ENCODE data around the gene ZNF496.
"Not testable (repeated sequence)": the region's sequence is repeated elsewhere in the genome, so short reads cannot be mapped to it uniquely, and the experiment has no call there.

Gene ZNF496

DNA sequence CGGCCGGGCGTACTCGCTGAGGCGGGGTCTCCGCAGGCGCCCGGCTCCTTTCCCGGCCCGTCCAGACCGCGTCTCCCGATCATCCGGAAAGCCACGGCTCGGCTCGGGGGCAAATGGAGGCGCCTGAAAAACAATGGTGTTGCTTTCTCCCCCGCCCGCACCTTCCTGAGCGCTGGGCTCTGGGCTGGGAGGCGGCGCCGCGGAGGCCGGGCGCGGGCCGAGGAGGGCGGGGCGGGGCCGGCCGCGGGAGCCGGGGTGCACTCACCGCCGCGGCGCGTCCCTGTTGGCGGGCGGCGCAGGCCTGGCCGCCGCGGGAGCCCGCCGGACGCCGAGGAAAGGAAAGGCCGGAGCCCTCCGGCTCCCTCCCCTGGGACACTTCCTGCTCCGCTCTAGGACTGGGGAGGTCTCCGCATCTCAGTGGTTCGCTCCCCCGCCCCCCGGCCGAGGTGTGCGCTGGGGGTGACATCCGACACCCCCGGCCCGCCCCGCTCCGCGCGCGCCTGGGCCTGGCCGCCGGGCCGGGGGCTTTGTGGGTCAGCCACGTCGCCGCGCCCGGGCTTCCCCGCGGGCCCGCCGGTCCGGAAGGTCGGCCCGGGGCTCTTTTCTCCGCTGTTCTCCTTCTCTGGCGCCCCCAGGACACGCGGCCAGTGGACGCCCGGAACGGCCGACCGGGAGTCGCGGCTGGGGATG lies at the start of gene ZNF496:
ZNF496 (minus strand) TSS at position 343 of the 690 bp plus-strand sequence. CDS start 2,289 bp downstream, outside the sequence.
- DNase-seq (ENCODE audit: low spot score), result peak; percentile 74

DNA sequence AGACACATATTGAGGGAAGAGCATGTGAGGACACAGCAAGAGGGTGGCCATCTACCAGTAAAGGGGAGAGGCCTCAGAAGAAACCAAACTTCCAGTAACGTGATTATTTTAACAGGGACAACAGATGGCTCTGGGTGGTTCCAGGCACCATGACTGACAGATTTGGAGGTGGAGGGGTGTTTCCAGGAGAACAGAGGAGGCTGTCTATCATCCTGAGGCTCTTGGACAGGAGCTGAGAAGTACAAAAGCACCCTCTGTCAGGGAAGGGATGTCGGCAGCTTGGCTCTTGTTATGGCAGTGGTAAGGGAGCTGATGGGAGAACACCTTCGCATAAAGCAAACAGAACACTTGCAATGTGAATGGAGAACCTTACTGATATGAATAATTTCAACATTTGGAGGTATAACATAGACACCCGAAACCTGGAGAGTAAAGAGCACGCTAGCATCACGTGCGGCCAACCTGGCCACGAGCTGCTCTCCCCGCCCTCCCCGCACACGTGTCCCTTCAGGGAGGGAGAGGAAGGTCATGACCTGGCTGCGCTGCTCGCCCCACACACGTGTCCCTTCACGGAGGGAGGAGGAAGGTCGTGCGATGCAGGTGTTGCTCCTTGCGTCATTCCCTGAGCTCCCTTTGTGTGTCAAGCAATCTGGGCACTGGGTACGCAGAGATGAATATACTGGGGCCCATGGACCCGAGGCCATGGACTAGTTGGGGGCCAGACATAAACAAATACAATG lies 46.8 kb upstream of the ZNF496 start:
- no peak for DNase-seq (ENCODE audit: low spot score)

DNA sequence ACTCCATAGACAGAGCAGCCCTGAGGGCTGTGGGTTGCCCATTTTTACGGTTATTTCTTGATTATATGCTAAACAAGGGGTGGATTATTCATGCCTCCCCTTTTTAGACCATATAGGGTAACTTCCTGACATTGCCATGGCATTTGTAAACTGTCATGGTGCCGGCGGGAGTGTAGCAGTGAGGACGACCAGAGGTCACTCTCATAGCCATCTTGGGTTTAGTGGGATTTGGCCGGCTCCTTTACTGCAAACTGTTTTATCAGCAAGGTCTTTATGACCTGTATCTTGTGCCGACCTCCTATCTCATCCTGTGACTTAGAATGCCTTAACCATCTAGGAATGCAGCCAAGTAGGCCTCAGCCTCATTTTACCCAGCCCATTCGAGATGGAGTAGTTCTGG lies 46.0 kb upstream of the ZNF496 start:
- DNase-seq (ENCODE audit: low spot score), result not testable (repeated sequence)

DNA sequence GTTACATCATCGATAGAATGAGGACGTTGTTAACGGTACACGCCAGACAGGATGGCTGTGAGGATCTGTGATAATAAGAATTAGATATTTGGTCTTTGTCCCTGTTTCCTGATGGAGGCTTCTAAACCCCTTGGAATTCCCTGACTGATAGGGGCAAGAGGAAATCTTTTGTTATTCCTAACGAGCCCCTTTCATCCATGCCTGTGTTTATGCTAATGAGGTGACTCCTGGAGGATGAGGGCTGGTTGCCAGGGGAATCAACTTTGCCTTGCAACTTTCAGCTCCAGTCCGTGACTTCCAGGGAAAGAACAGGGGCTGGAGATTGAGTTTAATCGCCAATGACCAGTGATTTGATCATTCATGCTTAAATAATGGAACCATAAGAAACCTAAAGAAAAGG lies 45.0 kb upstream of the ZNF496 start:
- no peak for DNase-seq (ENCODE audit: low spot score)

DNA sequence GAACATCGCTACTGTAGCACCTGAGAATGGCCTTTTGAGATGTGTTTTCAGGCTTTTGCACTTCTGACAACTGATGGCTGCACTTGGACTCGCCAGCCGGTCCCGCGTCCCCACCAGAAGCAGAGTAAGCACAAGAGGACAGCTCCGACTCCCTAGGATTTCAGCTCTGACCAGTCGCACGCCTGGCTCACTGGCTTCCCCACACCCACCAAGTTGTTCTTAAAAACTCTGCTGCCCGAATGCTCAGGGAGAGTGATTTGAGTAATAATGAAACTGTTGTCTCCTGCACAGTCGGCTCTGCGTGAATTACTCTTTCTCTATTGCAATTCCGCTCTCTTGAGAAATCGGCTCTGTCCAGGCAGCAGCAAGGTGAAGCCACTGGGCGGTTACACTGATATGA lies 44.1 kb upstream of the ZNF496 start:
- no peak for DNase-seq (ENCODE audit: low spot score)

DNA sequence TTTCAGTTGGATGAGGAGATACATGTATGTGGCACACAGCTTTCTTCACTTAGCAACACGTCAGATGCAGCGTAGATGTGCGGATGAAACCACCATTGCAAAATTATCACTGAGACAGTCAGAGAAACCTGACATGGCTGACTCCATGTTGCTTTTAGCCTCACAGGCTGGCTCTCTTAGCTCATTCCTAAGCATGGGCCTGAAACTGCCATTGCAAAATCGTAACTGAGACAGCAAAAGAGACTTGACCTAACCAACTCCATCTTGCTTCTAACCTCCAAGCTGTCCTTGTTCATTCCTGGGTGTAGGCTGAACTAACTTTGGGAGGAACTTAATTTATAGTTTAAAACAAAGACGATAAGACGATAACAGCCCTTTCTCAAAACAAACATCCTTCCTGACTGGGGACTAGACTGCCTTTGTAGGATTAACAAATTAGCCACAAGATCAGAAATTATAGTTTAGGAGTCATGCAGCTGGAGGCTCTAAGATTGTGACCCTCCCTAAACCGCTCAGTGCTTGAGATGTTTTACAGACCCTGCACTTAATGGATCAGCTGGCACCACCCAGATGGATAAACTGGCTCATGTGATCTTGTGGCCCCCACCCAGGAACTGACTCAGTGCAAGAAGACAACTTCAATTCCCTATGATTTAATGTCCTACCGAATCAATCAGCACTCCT lies 43.1 kb upstream of the ZNF496 start:
- not testable (repeated sequence) for DNase-seq (ENCODE audit: low spot score)

DNA sequence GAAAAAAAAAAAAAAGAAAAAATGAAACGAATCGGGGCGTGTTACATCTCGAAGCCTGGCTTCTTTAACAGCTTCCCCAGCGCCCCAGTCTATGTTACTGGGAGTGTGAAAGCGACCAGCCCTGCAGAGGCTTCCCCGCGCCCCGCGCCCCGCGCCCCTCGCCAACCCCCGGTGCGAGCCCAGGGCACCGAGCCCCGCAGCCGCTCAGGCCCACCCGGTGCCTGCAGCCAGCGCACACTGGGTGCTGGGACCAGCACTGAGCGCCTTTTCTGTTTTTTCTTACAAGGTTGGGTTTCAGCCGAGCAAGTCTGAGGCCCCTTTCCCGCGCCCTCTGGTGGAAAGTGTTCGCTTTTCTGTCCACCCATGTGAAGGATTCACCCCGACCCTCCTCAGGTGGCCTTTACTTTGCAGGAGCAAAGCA lies 42.1 kb upstream of the ZNF496 start:
- peak; percentile 41 for DNase-seq (ENCODE audit: low spot score)

DNA sequence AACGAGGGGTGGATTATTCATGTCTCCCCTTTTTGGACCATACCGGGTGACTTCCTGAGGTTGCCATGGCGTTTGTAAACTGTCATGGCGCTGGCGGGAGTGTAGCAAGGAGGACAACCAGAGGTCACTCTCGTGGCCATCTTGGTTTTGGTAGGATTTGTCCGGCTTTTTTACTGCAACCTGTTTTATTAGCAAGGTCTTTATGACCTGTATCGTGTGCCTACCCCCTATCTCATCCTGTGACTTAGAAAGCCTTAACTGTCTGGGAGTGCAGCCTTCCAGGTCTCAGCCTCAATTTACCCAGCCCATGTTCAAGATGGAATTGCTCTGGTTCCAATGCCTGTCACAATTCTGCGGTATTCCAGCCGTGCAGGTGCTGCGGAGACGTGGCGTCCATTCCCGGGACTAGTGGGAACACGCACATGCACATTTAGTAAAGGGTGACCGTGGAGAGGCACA lies 40.2 kb upstream of the ZNF496 start:
- no peak for DNase-seq (ENCODE audit: low spot score)

DNA sequence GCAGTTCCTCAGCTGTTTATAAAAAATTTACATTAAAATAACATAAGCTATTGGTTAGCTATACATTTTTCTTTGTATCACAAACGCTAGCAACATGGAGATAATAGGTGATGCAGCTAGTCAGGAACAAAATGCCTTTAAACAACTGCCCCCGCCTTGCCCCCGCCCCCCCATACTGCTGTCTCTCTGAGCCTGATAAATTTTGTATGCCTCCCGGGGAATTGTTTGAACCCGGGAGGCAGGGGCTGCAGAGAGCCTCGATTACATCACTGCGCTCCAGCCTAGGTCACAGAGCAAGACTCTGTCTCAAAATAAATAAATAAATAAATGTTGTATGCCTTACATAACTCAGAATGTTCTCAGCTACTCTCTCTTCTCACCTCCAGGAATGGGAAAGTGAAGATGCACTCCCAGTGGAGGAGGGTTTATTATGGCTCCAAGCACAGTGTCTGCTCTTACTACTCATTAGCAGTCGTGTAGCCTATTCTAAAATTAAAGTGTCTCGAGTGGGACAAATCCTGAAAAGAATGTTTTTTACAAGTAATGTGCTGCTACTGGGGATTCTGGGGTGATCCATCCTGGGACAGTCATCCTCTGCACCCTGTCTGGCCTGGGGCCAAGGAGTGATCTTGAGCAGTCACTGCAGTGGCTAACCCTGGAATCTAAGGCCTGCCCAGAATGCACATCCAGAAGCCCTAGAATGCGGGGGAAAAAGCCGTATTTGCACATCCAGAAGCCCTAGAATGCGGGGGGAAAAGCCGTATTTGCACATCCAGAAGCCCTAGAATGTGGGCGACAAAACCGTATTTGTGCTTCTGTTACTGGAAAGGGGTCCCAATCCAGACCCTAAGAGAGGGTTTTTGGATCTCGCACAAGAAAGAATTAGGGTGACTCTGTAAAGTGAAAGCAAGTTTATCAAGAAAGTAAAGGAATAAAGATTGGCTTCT lies 39.4 kb upstream of the ZNF496 start:
- DNase-seq (ENCODE audit: low spot score), result no peak

DNA sequence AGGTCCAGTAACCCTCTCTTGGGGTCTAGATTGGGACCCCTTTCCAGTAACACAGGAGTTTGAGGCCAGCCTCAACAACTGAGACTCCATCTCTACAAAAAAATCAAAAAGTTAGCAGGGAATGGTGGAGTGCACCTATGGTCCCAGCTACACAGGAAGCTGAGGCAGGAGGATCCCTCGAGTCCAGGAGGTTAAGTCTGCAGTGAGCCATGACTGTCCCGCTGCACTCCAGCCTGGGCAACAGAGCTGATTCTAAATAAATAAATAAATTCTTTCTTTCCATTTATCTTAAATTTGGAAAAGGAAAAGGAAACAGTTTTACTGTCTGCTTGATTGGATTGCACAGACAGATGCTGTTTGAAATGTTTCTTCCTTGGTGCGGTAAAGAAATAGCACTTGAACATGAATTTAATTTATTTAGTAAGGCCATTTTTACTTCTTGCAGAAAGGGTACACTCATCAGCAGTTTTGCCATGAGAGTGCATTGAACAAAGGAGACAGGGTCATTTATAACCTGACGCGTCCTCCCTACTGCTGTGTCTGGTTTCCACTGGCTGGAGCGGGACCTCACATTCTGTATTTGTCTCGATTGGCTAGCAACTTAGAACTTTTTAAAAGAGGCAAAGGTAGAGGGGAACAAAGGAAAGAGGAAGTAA lies 37.0 kb upstream of the ZNF496 start:
- DNase-seq (ENCODE audit: low spot score), result no peak

DNA sequence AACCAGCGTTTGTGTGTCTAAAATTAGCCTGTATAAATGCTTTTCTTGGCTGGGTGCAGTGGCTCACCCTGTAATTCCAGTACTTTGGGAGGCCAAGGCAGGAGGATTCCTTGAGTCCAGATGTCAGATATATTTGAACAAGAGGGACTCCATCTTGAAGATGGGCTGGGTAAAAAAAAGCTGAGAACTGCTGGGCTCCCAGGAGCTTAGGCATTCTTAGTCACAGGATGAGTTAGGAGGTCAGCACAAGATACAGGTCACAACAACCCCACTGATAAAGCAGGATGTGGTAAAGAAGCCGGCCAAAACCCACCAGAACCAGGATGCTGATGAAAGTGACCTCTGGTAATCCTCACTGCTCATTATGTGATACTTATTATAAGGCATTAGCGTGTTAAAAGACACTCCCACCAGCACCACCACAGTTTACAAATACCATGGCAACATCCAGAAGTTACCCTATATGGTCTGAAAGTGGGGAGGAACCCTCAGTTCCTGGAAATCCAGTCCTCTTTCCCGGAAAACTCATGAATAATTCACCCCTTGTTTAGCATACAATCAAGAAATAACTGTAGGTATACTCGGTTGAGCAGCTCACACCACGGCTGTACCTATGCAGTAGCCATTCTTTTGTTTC lies 36.2 kb upstream of the ZNF496 start:
- no peak for DNase-seq (ENCODE audit: low spot score)

DNA sequence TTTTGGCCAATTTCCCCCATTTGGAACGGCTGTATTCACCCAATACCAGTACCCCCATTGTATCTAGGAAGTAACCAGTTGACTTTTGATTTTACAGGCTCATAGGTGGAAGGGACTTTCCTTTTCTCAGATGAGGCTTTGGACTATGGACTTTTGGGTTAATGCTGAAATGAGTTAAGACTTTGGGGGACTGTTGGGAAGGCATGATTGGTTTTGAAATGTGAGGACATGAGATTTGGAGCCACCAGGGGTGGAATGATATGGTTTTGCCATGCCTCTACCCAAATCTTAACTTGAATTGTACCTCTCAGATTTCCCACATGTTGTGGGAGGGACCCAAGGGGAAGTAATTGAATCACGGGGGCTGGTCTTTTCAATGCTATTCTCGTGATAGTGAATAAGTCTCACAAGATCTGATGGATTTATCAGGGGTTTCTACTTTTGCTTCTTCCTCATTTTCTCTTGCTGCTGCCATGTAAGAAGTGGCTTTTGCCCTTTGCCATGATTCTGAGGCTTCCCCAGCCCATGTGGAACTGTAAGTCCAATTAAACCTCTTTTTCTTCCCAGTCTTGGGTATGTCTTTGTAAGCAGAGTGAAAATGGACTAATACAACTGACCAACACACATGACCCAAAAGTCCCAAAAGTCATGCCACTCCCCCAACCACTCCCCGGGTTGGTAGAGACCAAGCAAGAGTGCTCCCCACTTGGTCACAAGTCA lies 35.4 kb upstream of the ZNF496 start:
- no peak for DNase-seq (ENCODE audit: low spot score)

DNA sequence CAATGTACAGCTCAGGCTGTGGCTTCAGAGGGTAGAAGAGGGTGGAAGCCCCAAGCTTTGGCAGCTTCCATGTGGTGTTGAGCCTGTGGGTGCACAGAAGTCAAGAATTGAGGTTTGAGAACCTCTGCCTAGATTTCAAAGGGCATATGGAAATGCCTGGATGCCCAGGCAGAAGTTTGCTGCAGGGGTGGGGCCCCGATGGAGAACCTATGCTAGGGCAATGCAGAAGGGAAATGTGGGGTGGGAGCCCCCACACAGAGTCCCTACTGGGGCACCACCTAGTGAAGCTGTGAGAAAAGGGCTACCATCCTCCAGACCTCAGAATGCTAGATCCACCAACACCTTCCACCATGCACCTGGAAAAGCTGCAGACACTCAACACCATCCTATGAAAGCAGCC lies 34.7 kb upstream of the ZNF496 start:
- not testable (repeated sequence) for DNase-seq (ENCODE audit: low spot score)

DNA sequence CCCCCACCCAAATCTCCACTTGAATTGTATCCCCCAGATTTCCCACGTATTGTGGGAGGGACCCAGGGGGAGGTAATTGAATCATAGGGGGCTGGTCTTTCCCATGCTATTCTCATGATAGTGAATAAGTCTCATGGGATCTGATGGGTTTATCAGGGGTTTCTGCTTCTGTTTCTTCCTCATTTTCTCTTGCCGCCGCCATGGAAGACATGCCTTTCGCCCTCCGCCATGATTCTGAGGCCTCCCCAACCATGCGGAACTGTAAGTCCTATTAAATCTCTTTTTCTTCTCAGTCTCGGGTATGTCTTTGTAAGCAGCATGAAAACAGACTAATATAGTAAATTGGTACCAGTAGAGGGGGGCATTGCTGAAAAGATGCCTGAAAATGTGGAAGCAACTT lies 33.4 kb upstream of the ZNF496 start:
- DNase-seq (ENCODE audit: low spot score), result no peak

DNA sequence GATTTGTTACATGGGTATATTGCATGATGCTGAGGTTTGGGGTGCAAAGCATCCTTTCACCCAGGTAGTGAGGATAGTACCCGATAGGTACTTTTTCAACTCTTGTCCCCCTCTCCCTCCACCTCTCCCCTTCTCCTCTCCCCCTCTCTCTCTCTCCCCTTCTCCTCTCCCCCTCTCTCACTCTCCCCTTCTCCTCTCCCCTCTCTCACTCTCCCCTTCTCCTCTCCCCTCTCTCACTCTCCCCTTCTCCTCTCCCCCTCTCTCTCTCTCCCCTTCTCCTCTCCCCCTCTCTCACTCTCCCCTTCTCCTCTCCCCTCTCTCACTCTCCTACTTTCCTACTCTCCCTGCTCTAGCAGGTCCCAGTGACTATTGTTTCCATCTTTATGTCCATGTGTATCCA lies 31.3 kb upstream of the ZNF496 start:
- DNase-seq (ENCODE audit: low spot score), result not testable (repeated sequence)

DNA sequence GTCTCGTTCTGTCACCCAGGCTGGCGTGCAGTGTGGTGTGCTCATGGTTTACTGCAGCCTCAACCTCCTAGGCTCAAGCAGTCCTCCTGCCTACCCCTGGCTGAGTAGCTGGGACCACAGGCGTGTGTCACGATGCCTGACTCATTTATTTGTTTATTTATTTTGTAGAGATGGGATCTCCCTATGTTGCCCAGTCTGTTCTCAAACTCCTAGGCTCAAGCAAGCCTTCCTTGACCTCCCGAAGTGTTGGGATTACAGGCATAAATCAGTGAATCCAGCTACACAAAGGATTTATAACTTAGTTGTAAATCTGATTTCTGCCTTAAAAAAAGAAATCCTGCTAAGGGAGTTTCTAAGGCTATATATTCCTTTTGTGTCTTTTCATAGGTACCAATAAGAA lies 30.5 kb upstream of the ZNF496 start:
- no peak for DNase-seq (ENCODE audit: low spot score)

DNA sequence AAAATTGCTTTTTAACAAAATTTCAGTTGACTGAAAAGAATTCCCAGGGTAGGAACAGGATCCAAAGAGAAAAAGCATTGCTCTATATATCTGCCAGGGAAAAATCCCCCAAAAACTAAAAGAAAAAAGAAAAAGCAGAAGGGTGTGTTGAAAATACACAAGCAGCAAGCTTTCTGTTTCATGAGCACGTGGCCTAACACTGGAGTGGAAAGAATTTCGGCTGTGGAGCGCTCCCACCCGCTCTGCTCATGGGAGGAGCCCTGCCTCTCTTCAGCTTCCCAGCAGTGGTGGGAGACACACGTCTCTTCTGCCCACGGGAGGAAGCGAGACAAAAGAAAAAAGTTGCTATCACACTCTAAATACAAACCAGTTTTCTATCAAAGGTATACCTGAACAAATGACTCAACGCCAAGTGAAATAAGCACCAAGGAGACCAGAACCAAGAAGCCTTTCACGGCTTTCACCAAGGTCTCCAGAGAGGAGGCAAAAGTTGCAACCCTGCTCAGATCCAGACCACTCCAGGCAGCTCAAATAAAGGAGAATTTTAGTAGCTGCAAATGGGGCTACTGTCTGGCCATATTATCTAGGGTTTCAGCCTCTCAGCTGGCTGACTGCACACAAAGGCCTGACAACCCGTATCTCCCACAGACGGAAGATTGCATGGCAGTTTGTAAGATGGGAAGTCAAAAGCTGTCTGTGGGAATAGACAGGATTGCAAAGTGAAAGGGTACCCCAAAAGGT lies 29.5 kb upstream of the ZNF496 start:
- peak; percentile 56 for DNase-seq (ENCODE audit: low spot score)

DNA sequence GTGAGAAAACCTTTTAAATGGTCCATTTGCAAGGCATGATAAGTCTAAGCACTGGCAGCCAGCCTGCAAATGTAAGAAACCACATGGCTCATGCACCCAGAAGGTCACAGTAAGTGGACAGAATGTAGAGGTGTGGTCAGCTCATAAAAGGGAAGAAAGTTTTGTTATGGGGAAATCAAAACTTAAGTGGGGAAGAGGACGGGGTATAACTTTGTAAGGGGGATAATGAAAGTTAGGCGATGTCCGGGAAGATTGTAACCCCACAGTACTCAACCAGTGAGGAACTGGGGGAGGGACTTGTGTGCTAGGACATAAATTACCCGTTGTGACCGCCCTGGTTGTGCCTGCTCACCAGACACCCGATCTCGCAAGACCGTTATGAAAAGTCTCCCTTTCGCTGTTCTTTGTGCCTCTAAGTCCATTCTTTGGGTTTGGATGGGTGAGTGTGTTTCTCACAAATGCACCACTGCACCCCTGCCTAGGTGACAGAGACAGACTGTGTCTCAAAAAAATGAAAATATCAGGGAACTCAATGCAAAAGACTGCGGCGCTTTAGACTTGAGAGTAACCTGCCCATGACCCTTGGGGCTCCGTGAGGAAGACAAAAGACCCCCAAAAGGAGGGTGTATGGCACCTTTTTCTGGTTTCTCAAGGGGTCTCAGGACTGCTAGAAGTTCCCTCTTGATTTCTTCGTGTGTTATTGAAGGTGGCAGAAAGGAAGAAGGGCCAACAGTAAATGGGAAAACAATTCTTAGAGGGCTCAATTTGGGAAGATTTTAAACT lies 28.6 kb upstream of the ZNF496 start:
- peak; percentile 22 for DNase-seq (ENCODE audit: low spot score)

DNA sequence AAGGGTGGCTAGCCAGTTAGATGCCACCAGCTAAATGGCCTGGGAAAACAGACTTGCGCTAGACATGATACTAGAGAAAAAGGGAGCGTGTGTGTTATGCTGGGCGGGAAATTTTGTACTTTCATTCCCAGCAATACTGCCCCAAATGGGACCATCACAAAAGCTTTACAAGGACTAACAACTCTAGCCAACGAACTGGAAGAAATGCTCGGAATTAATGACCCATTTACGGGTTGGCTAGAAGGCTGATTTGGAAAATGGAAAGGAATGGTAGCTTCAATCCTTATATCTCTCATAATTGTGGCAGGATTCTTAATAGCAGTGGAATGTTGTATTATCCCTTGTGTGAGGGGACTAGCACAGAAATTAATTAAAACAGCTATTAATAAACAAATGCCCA lies 27.9 kb upstream of the ZNF496 start:
- DNase-seq (ENCODE audit: low spot score), result no peak
